OCI-LY7 (cell line): Measurements from ENCODE around the gene ZNF423. TPM values are rescaled to one million over a fixed set of nuclear protein-coding genes. Genes with fewer than 3 reads are reported as not detected.

Source experiments
- BruUV-seq: library from RNA; stranded (reverse); fragments of 400-500 nt; replicated peaks from 2 replicates; lab custom pipeline; 2021; lab: Mats Ljungman, UMichigan
- CTCF ChIA-PET: fragments of 300-600 bp; sonication (Branson Sonifier 250); formaldehyde crosslinking; loops from one replicate; lab custom pipeline; 2022; ENCODE audit warnings: antibody characterized with exemption; ENCODE audit not compliant: unreplicated experiment; lab: Charles Lee
- POLR2A ChIA-PET: fragments of 300-600 bp; sonication (Branson Sonifier 250); formaldehyde crosslinking; loops from one replicate; lab custom pipeline; 2022; ENCODE audit warnings: antibody characterized with exemption; lab: Charles Lee
- DNase-seq: peaks from one replicate; pipeline ENCODE4 v3.0.0-alpha.2; 2015; ENCODE audit warnings: low spot score
- H2AFZ ChIP-seq: fragments of 200-600 bp; sonication (generic), shearing (Covaris generic); 2 replicates; pipeline ENCODE4 v1.6.1; 2014; ENCODE audit warnings: mild to moderate bottlenecking, antibody characterized with exemption, low read length, moderate library complexity
- H3K27ac ChIP-seq: fragments of 200-600 bp; sonication (generic); 2 replicates; pipeline ENCODE4 v1.5.1; 2014; ENCODE audit warnings: mixed run types, low read depth, mild to moderate bottlenecking, moderate library complexity, low read length, inconsistent platforms; ENCODE audit not compliant: poor library complexity, severe bottlenecking
- H3K36me3 ChIP-seq: fragments of 200-600 bp; sonication (generic); 2 replicates; pipeline ENCODE4 v1.6.1; 2014; ENCODE audit warnings: mild to moderate bottlenecking, antibody characterized with exemption, low read length, moderate library complexity, mixed read lengths; ENCODE audit not compliant: insufficient read depth
- H3K4me1 ChIP-seq: fragments of 200-600 bp; sonication (generic); 2 replicates; pipeline ENCODE4 v1.5.1; 2014; ENCODE audit warnings: mild to moderate bottlenecking, low read length; ENCODE audit not compliant: insufficient read depth, poor library complexity, severe bottlenecking
- H3K4me2 ChIP-seq: fragments of 200-600 bp; sonication (generic); 2 replicates; pipeline ENCODE4 v1.6.1; 2014; ENCODE audit warnings: mild to moderate bottlenecking, low read length
- H3K4me3 ChIP-seq: fragments of 200-600 bp; sonication (generic); 2 replicates; pipeline ENCODE4 v1.5.1; 2014; ENCODE audit warnings: mild to moderate bottlenecking, low read depth, low read length; ENCODE audit not compliant: poor library complexity, severe bottlenecking
- H3K79me2 ChIP-seq: fragments of 200-600 bp; sonication (generic); 2 replicates; pipeline ENCODE4 v1.6.1; 2016; ENCODE audit warnings: low read depth, mild to moderate bottlenecking, low read length, moderate library complexity, mixed read lengths; ENCODE audit not compliant: insufficient read depth
- H3K9me2 ChIP-seq: fragments of 200-600 bp; sonication (generic); 2 replicates; pipeline ENCODE4 v1.6.1; 2016; ENCODE audit warnings: mild to moderate bottlenecking, low read length, mixed read lengths; ENCODE audit not compliant: insufficient read depth
- H3K9me3 ChIP-seq: fragments of 200-600 bp; sonication (generic); 2 replicates; pipeline ENCODE4 v1.6.1; 2014; ENCODE audit warnings: mild to moderate bottlenecking, mixed run types, low read length, mixed read lengths
- H4K20me1 ChIP-seq: fragments of 200-600 bp; sonication (generic); 2 replicates; pipeline ENCODE4 v1.6.1; 2014; ENCODE audit warnings: mild to moderate bottlenecking, antibody characterized with exemption, low read length, moderate library complexity, mixed read lengths; ENCODE audit not compliant: insufficient read depth
- CTCF ChIP-seq: fragments of 200-600 bp; sonication (generic); conservative IDR thresholded peaks from 2 replicates; pipeline ENCODE4 v1.5.1; 2014; ENCODE audit warnings: mild to moderate bottlenecking, antibody characterized with exemption, low read length, moderate library complexity, mixed read lengths
- EZH2phosphoT487 ChIP-seq: fragments of 200-600 bp; sonication (generic); IDR thresholded peaks from 2 replicates; pipeline ENCODE4 v1.6.1; 2018; ENCODE audit warnings: low read depth, borderline replicate concordance, mild to moderate bottlenecking, mixed run types, antibody characterized with exemption, low read length, moderate library complexity, mixed read lengths
- intact Hi-C: fragments of 100-400 bp; cut with micrococcal nuclease; formaldehyde crosslinking; loops from one replicate; pipeline ENCODE4 v1.10.0; 2022; ENCODE audit not compliant: unreplicated experiment
- total RNA-seq, 2 experiments: library from RNA; depleted of rRNA in 1 of 2; stranded (reverse); fragments of >200 nt in 1 of 2; shearing (Covaris generic) in 1 of 2; gene quantifications; 2 replicates each; pipeline ENCODE4 v1.2.3, GENCODE V29; 2014 to 2022

Gene ZNF423
- total RNA-seq, 2 experiments from 2014 or later, result 0.09 to 0.13 TPM

- POLR2A ChIA-PET, result interaction anchor here (0.7 to 0.9 kb wide), 2 partner anchors 10 to 11 kb away, joined by 3 read pairs; no protein-coding TSS in a partner anchor
- Histone ChIP-seq H3K9me2 (no peaks in the 10 kb centered on the region), H3K4me2 (no peak overlapping the region), H3K36me3 (no peaks in the 10 kb centered on the region), H2AFZ (no peak overlapping the region), H3K27ac (no peak overlapping the region), H3K4me3 (no peak overlapping the region), H4K20me1 (no peaks in the 10 kb centered on the region), H3K9me3 (no peaks in the 10 kb centered on the region), H3K79me2 (no peaks in the 10 kb centered on the region), H3K4me1 (peaks cover 45% of the 10 kb centered on the region)
- no peak for TF ChIP-seq EZH2phosphoT487
- TF ChIP-seq CTCF, result no peak
- no TSS peak for BruUV-seq
- CTCF ChIA-PET, result no interaction called here
- intact Hi-C loops, result no loop called here
- no peak for DNase-seq
Observed at GRCh38 chr16:49473131-49473530, 382.8 kb downstream of the ZNF423 start.

GRCh38 chr16:49472598-49472997, 383.3 kb downstream of the ZNF423 start:
- POLR2A ChIA-PET, result interaction anchor here (0.9 to 2.9 kb wide), 2 partner anchors 10 to 12 kb away, joined by 3 to 8 read pairs; no protein-coding TSS in a partner anchor
- Histone ChIP-seq H4K20me1 (no peaks in the 10 kb centered on the region), H3K27ac (no peak overlapping the region), H3K36me3 (no peaks in the 10 kb centered on the region), H3K4me3 (no peak overlapping the region), H3K9me2 (no peaks in the 10 kb centered on the region), H3K9me3 (no peaks in the 10 kb centered on the region), H2AFZ (no peak overlapping the region), H3K4me2 (no peak overlapping the region), H3K4me1 (peaks cover 41% of the 10 kb centered on the region), H3K79me2 (no peaks in the 10 kb centered on the region)
- intact Hi-C loops, result no loop called here
- no peak for TF ChIP-seq EZH2phosphoT487
- no peak for TF ChIP-seq CTCF
- CTCF ChIA-PET, result interaction anchor here (1.4 kb wide), 1 partner anchor 33 kb away, joined by 3 read pairs; no protein-coding TSS in a partner anchor
- no TSS peak for BruUV-seq
- DNase-seq, result no peak

GRCh38 chr16:49471038-49471727, 384.7 kb downstream of the ZNF423 start:
- CTCF ChIA-PET, result interaction anchor here (0.6 to 1.4 kb wide), 2 partner anchors 29 to 31 kb away, joined by 3 read pairs; no protein-coding TSS in a partner anchor
- Histone ChIP-seq H3K36me3 (no peaks in the 10 kb centered on the region), H3K4me3 (no peak overlapping the region), H3K4me2 (no peak overlapping the region), H3K4me1 (peaks cover 38% of the 10 kb centered on the region), H4K20me1 (no peaks in the 10 kb centered on the region), H3K9me3 (no peaks in the 10 kb centered on the region), H3K9me2 (no peaks in the 10 kb centered on the region), H3K79me2 (no peaks in the 10 kb centered on the region), H3K27ac (no peak overlapping the region), H2AFZ (no peak overlapping the region)
- BruUV-seq, result no TSS peak
- intact Hi-C loops, result no loop called here
- DNase-seq, result no peak
- POLR2A ChIA-PET, result interaction anchor here (2.6 to 2.9 kb wide), 2 partner anchors 12 to 13 kb away, joined by 8 to 9 read pairs; no protein-coding TSS in a partner anchor
- TF ChIP-seq CTCF, result no peak
- no peak for TF ChIP-seq EZH2phosphoT487
